PFSK-1 (cell line): ENCODE data around the gene RPS24.

Experiments used
- FOXP2 ChIP-seq: optimal IDR thresholded peaks from 2 replicates; pipeline ENCODE3; 2011; ENCODE audit warnings: borderline replicate concordance, control low read depth, inconsistent platforms; ENCODE audit not compliant: insufficient read depth; ENCODE audit errors: extremely low read length, extremely low read depth
- POLR2AphosphoS5 ChIP-seq: IDR thresholded peaks from 2 replicates; pipeline ENCODE4 v1.6.1; 2012; ENCODE audit warnings: low read depth, mild to moderate bottlenecking, control low read depth, low read length, moderate library complexity
- SIN3A ChIP-seq: IDR thresholded peaks from 2 replicates; pipeline ENCODE4 v1.6.1; 2012; ENCODE audit warnings: mild to moderate bottlenecking, low read length, moderate library complexity, borderline replicate concordance; ENCODE audit not compliant: insufficient read depth
- TAF1 ChIP-seq: IDR thresholded peaks from 2 replicates; pipeline ENCODE4 v1.6.1; 2012; ENCODE audit warnings: low read length, control low read depth, borderline replicate concordance; ENCODE audit not compliant: insufficient read depth
- TF ChIP-seq, protein P1 (sequence below), 2 experiments: IDR thresholded peaks; 2 replicates each; pipeline versions ENCODE4 v1.6.1 to v1.8.0; 2011 to 2012; ENCODE audit warnings: low read depth in 2 of 2, low read length in 2 of 2, control low read depth in 1 of 2, inconsistent platforms in 1 of 2, mild to moderate bottlenecking in 1 of 2, moderate library complexity in 1 of 2; ENCODE audit not compliant: insufficient read depth in 1 of 2

RPS24 gene

GRCh38 chr10:78004215-78005026 lies 29.2 kb upstream of the RPS24 start:
- TF ChIP-seq FOXP2, result no peak
- TF ChIP-seq POLR2AphosphoS5, result no peak
- TF ChIP-seq TAF1, result no peak

- TF ChIP-seq SIN3A (no peak), FOXP2 (no peak)
- TF ChIP-seq, protein P1, sequence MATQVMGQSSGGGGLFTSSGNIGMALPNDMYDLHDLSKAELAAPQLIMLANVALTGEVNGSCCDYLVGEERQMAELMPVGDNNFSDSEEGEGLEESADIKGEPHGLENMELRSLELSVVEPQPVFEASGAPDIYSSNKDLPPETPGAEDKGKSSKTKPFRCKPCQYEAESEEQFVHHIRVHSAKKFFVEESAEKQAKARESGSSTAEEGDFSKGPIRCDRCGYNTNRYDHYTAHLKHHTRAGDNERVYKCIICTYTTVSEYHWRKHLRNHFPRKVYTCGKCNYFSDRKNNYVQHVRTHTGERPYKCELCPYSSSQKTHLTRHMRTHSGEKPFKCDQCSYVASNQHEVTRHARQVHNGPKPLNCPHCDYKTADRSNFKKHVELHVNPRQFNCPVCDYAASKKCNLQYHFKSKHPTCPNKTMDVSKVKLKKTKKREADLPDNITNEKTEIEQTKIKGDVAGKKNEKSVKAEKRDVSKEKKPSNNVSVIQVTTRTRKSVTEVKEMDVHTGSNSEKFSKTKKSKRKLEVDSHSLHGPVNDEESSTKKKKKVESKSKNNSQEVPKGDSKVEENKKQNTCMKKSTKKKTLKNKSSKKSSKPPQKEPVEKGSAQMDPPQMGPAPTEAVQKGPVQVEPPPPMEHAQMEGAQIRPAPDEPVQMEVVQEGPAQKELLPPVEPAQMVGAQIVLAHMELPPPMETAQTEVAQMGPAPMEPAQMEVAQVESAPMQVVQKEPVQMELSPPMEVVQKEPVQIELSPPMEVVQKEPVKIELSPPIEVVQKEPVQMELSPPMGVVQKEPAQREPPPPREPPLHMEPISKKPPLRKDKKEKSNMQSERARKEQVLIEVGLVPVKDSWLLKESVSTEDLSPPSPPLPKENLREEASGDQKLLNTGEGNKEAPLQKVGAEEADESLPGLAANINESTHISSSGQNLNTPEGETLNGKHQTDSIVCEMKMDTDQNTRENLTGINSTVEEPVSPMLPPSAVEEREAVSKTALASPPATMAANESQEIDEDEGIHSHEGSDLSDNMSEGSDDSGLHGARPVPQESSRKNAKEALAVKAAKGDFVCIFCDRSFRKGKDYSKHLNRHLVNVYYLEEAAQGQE (IDR thresholded peaks at IDR 0.05; ENCODE audit: insufficient read depth in 1 of 2, low read depth in 2 of 2, low read length in 2 of 2), result no peak
These were observed 26.5 kb upstream of the RPS24 start for GRCh38 chr10:78007172-78007571.

- TF ChIP-seq, protein P1 (IDR thresholded peaks at IDR 0.05; ENCODE audit: insufficient read depth in 1 of 2, low read depth in 2 of 2, low read length in 2 of 2), result no peak
- TF ChIP-seq FOXP2, result no peak
- TF ChIP-seq SIN3A, result no peak
- no peak for TF ChIP-seq POLR2AphosphoS5
- no peak for TF ChIP-seq TAF1
These were observed 24.0 kb upstream of the RPS24 start for GRCh38 chr10:78009662-78010061.

DNA sequence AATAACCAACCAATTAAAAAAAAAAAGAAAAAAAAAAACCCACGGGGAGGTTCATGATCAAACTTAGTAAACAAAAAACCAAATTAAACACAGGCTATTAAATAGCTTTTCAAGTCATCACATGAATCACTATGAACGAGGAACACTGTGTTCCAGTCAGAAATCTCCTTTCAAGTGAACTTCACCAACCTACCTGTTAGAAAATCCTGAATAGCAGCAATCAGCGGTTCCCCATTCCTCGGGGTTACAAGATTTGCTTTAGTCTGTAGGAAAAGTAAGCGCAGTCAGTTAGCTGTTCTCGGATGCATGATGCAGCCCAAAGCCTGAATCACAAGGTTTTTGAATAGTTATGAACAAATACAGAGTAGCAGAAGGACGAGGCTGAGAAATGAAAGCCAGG lies 23.4 kb upstream of the RPS24 start:
- TF ChIP-seq FOXP2, result no peak
- TF ChIP-seq POLR2AphosphoS5, result no peak
- no peak for TF ChIP-seq TAF1
- TF ChIP-seq, protein P1 (IDR thresholded peaks at IDR 0.05; ENCODE audit: insufficient read depth in 1 of 2, low read depth in 2 of 2, low read length in 2 of 2), result no peak
- TF ChIP-seq SIN3A, result no peak

DNA sequence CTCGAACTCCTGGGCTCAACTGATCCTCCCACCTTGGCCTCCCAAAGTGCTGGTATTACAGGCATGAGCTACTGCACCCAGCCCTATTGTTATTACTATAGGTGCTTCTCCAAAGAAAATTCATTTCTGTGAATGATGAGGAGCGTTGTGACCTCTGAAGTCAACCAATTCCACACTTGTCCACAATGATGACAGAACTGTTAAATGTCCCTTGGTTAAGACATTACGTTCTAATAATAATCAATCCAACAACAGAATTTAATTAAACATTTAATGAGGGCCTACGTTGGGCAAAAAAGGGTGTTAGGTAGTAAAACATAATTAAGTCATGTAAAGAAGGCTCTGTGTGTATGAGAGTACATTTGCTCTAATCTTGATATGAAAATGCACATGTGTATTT lies 22.6 kb upstream of the RPS24 start:
- TF ChIP-seq POLR2AphosphoS5 (no peak), TAF1 (no peak), SIN3A (no peak), FOXP2 (no peak)
- TF ChIP-seq, protein P1 (IDR thresholded peaks at IDR 0.05; ENCODE audit: insufficient read depth in 1 of 2, low read depth in 2 of 2, low read length in 2 of 2), result no peak
